ENCODE data around the gene ZNFX1.

DNA sequence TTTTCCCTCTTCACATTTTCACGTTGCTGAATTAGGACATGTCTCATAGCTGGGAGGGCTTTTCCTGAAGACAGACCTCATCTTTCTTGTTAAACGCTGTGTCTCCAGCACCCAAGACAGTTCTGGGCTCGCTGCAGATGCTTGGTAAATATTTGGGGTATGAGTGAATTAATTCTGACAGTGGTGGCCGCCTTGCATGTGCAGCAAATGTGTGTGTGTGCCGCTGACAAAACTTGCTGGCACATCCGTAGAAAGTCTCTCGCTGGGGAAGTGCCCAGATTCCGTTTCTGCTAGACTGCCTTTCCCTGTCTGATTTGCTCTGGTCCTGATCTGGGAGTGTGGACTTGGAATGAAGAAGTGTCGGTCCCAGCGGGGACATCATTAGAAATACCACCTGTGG is 48.2 kb upstream of the ZNFX1 start:
- TF ChIP-seq EZH2 (IDR thresholded peaks at IDR 0.05; ENCODE audit: borderline replicate concordance, insufficient read depth, low read depth, low read length, poor library complexity, severe bottlenecking), result no peak
- TF ChIP-seq CTCF (IDR thresholded peaks at IDR 0.05), result no peak

Data from B cell (primary cell).